Keratinocyte (primary cell): ENCODE results near the gene LAMB1.

ENCODE experiments used
- EZH2 ChIP-seq: IDR thresholded peaks from one replicate; pipeline ENCODE4 v1.6.1; 2012; ENCODE audit warnings: inconsistent platforms, mild to moderate bottlenecking, low read length, moderate library complexity
- TF ChIP-seq, protein P1 (sequence below), 3 experiments: IDR thresholded peaks in 1 of 3; conservative IDR thresholded peaks in 1 of 3; optimal IDR thresholded peaks in 1 of 3; 2 replicates in 2 of 3; 3 replicates in 1 of 3; pipeline versions ENCODE3 to v1.5.1; 2011; ENCODE audit warnings: low read length in 3 of 3, mild to moderate bottlenecking in 3 of 3, moderate library complexity in 2 of 3, control low read depth in 1 of 3, inconsistent platforms in 1 of 3; ENCODE audit not compliant: insufficient read depth in 2 of 3; ENCODE audit errors: extremely low read depth in 1 of 3

DNA sequence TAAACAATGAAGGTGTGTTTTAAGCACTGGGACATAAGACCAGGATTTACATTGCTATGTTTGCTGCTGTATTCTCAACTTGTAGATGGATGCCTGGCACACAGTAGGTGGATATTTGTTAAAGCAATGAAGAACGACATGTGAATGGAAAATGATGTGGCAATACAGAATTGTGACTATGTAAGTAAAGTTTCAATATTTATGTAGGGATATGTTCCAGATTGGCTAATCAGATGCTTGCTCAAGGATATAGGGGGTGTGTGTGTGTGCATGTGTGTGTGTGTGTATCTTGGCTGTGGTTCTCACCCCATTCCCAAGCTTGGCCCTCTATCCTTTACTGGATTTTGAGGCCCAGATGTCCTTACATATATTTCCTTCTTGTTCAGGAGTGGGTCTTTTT, 42.7 kb upstream of the LAMB1 start:
- TF ChIP-seq EZH2 = no peak
- TF ChIP-seq, protein P1, sequence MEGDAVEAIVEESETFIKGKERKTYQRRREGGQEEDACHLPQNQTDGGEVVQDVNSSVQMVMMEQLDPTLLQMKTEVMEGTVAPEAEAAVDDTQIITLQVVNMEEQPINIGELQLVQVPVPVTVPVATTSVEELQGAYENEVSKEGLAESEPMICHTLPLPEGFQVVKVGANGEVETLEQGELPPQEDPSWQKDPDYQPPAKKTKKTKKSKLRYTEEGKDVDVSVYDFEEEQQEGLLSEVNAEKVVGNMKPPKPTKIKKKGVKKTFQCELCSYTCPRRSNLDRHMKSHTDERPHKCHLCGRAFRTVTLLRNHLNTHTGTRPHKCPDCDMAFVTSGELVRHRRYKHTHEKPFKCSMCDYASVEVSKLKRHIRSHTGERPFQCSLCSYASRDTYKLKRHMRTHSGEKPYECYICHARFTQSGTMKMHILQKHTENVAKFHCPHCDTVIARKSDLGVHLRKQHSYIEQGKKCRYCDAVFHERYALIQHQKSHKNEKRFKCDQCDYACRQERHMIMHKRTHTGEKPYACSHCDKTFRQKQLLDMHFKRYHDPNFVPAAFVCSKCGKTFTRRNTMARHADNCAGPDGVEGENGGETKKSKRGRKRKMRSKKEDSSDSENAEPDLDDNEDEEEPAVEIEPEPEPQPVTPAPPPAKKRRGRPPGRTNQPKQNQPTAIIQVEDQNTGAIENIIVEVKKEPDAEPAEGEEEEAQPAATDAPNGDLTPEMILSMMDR (optimal IDR thresholded peaks at IDR 0.05 in 1 of 3, IDR thresholded peaks at IDR 0.05 in 1 of 3, conservative IDR thresholded peaks at IDR 0.05 in 1 of 3; ENCODE audit: extremely low read depth in 1 of 3, insufficient read depth in 2 of 3, low read length in 3 of 3) = no peak
